EH (cell line): ENCODE data around the gene UBE2E1.
"Not testable (repeated sequence)": the region's sequence is repeated elsewhere in the genome, so short reads cannot be mapped to it uniquely, and the experiment has no call there.

Source experiments
- DNase-seq: peaks from one replicate; pipeline ENCODE4 v3.0.0-alpha.2; 2015; ENCODE audit warnings: low read depth

UBE2E1 gene

DNA sequence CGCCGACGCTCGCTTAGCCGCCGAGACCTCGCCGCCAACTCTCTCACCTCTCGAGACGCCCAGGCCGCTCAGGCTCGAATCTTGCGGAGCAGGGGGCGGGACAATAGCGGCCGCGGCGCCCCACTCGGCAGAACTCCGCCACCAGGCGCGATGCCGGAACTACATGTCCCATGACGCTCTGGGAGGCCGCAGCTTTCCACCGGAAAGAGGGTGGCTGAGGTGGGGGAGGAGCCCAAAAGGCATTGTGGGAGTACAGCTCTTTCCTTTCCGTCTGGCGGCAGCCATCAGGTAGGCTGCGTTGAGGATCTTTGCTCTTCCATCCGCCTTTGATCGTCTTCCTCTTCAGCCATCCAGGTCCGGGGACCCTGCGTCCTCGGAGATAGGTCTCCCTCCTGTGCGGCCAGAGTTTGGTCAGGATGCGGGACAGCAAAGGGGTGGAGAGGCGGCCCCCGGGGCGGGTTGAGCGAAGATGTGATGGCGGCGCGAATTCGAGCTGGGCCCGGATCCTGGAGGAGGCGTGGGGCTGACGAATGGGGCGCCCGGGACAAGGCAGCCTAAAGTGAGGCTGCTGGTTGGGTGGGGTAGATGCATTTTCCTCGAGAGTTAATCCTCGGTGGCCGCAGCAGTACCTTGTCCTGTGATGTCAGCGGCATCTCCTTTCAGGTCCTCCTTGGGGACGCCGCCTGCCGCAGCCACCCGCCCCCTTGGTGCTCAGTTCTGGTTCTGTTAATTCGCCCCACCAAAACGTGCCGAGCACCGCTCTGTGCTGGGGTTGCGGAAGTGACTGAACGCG lies 111.3 kb downstream of the UBE2E1 start, which contains the start of the genes NKIRAS1 and RPL15:
TSS of gene NKIRAS1 (minus strand) at position 105 of the 793 bp plus-strand sequence. CDS start 6,086 bp downstream, outside the sequence.
TSS of gene RPL15 (plus strand) at position 247 of the 793 bp plus-strand sequence. CDS start 728 bp downstream, outside the sequence.
- peak; percentile 98 for DNase-seq

DNA sequence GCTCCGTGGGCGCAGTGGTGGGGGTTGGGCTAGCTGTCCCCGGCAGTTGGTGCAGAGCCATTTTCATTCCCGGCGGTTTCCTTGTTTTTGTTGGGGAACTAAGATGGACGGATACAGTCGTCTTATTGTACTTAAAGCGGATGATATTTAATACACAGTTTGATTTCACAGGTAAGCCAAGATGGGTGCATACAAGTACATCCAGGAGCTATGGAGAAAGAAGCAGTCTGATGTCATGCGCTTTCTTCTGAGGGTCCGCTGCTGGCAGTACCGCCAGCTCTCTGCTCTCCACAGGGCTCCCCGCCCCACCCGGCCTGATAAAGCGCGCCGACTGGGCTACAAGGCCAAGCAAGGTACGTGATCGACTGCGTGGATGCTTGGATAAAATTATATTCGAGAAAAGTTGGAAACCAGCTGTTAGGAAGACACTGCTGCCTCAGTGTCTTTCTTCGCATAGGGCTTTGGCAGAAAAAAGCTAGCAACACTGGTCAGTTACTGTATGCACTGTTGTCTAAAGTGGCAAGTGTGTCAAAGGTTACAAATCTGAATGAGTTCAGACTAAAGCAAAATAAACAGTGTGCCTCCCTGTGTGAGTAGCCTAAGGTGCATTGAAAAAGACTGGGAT lies 112.0 kb downstream of the UBE2E1 start:
- peak; percentile 71 for DNase-seq

DNA sequence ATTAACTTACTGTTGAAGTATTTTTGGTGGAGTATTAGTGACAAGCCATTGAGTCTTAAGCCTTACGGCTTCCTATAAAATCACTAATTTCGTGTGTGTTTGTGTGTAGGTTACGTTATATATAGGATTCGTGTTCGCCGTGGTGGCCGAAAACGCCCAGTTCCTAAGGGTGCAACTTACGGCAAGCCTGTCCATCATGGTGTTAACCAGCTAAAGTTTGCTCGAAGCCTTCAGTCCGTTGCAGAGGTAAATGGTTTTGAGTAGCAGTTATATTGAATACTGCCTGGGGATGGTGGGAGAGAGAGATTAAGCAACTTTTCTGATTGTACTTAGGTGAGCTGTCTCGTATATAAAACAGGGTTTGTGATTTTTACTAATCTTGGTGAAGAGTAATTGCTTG lies 112.6 kb downstream of the UBE2E1 start:
- DNase-seq, result not testable (repeated sequence)

DNA sequence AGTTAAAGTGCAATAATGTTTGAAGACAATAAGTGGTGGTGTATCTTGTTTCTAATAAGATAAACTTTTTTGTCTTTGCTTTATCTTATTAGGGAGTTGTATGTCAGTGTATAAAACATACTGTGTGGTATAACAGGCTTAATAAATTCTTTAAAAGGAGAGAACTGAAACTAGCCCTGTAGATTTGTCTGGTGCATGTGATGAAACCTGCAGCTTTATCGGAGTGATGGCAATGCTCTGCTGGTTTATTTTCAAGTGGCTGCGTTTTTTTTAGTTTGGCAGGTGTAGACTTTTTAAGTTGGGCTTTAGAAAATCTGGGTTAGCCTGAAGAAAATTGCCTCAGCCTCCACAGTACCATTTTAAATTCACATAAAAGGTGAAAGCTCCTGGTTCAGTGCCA lies 113.9 kb downstream of the UBE2E1 start:
- DNase-seq, result no peak

DNA sequence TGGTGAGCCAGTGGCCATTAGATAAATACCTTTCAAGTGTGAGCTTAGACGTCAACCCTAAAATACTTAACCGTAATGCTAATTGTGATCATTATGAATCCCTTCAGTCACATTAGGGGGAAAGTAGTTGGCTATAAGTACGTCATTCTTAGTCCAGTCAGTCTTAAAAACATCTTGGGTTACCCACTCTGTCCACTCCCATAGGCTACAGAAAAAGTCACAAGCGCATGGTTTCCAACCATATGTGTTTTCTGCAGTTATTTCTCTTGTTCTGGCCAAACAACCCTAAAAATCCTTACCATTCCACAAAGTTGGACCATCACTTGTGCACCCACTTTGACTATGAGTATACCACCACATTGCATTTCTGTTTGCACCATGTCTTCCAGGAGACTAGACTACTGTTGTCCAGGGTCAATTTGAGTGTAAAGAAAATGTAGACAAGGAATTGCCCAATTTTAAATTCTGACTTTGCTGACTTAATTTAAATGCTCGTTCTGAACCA lies 114.4 kb downstream of the UBE2E1 start:
- DNase-seq, result no peak

DNA sequence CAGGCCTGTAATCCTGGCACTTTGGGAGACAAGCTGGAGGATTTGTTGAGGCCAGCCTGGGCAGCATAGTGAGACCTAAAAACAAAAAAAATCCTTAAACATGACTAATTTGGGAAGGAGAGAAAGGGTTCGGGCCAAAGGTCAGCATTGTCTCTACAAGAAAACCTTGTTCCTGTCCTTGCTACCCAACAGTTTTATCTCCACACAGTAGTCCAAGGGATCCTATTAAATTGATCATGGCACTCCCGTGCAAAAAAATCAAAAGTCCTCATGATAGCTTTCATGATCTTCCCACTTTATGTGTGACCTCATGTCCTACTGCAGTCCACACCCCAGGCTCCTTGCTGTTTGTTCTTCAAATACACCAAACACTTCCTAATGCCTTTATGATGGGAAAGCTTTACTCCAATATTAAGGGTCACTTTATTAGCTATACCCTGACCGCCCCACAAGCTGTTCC lies 115.3 kb downstream of the UBE2E1 start:
- DNase-seq, result peak; percentile 14

DNA sequence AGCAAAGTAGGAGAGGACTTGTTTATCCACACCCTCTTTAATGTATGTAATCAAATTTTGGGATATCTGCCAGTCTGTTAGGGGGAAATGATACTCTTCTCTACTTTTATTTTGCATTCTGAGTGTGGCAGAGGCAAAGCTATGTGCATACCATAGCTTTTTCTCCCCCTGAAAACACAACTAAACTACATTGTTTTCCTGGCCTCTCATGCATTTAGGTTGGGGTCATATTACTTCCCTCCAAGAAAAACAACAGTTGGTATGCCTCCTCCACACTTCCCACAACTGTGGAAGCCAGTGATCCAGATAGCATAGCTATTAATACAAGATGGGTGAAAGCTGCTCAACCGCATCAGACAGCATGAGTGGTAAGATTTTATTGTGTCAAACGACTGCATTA lies 118.0 kb downstream of the UBE2E1 start:
- DNase-seq, result peak; percentile 81

DNA sequence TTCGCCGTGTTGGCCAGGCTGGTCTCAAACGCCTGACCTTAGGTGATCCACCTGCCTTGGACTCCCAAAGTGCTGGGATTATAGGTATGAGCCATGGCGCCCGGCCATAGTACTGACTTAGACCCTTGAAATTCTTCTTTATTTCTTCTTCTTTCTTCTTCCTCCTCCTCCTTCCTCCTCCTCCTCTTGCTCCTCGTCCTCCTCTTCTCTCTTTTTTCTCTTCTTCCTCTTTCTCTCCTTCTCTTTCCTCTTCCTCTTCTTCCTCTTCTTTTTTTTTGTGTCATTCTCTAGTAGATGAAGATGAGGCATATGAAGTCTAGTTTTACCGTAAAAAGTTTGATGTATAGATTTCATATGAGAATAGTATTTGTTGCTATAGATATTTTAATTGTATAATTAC lies 120.5 kb downstream of the UBE2E1 start:
- DNase-seq, result no peak

DNA sequence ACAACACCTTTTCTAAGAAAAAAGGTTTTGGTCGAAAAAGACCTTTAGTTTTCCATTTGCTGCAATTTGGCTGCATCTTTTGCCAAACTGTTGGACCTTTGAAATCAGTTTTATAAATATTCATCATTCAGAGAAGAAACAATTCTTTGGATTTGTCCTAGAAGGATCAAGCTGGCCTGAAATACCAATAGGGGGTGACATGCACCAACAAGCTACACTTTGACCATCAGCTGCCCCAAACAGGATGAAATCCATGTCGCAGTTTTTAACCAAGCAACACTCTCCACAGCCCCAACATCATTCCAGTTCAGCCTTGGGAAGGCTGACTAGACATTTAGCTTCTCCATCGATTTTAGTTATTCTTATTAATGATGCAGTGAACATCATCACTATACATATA lies 121.0 kb downstream of the UBE2E1 start:
- DNase-seq, result no peak

DNA sequence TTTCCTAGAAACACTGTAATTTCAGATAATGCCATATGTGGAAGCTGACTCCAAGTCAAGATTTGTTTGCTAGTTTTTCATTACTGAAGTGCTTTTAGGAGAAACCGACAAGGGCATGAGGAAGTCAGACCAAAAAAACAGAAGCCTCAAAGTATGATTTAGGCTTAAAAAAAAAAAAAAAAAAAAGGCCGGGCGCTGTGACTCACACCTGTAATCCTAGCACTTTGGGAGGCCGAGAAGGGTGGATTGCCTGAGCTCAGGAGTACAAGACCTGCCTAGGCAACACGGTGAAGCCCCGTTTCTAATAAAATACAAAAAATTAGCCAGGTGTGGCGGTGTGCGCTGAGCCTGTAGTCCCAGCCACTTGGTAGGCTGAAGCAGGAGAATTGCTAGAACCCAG lies 122.8 kb downstream of the UBE2E1 start:
- DNase-seq, result no peak

DNA sequence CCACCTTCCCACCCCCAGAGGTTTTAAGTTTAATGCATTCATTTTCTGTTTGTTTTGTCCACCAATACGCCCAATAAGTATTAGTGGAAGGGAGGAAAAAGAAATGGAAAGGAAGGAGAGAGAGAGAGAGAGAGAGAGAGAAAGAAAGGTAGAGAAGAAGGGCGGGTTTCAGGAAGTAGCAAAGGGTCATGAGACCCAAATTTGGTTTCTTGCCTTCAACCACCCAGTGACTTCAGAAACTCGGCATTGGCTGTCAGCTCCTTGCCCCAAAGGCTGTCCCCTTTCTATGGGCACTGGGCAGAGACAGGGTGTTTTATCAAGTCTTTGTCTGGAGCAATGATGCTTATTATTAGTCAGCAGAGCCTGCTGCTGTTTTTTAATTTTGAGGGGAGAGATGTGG lies 125.8 kb downstream of the UBE2E1 start:
- DNase-seq, result no peak

DNA sequence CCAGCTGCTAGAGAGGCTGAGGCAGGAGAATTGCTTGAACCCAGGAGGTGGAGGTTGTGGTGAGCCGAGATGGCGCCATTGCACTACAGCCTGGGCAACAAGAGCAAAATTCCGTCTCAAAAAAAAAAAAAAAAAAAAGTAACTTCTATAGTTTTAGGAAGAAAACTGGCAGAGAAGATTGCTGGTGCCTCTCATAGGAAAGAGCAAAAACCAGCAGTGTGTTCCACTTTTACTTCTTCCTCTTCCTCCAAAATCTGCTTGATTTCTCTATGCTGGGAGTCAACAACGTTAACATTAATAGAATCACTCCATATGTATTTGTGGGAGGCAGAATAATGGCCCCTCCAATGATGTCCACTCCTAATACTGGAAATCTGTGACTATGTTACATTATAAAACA lies 126.8 kb downstream of the UBE2E1 start:
- no peak for DNase-seq

DNA sequence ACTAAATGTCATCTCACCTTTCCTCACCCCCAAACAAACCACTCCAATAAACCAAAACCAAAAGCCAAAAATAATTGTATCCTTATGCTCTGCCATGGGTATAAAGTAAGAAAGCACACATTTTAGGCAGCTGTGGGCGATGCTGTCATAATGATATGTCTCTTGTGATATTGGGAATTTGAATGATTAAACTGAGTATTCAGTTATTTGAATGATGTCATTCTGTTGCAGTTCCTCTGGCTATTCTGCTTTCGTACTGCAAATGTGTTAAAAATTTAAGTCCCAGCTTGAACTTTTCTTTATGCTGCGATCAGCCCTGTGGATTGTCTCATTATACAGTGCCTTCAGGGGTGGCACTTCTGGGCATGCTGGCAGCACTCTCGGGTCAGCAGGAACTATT lies 128.5 kb downstream of the UBE2E1 start:
- no peak for DNase-seq

DNA sequence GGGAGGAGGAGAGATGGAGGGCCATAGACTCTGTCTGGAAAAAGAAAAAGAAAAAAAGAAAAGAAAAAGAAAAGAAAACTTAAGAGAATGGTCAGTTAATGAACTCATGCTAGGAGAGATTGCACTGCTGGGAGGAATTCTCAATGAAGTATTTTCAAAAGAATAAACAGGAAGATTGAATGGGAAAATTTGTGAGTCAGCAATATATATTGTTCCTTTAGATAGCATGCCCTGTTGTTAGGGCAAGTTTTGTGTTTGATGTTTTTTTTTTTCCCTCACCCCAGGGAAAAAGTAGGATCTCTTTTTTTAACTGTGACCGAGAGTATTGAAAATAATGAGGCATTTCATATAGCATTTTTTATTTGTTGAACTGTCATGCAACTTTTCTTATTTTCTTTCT lies 131.5 kb downstream of the UBE2E1 start:
- DNase-seq, result no peak

DNA sequence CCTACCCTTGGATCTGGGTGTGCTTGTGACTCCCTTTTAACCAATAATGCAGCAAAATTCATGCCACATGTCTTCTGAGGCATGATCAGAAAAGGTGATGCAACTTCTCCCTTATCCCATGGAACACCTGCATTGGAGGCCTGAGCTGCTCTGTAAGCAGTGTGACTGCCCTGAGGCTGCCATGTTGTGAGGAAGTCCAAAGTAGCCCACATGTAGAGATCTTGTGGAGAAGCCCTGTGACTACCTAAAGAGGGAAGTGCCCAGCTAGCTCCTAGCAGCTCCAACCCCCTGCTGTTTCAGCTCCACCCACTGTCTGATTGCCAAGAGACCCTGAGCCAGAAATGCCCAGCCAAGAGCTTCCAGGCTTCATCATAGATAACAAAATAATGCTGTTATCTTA lies 132.9 kb downstream of the UBE2E1 start:
- no peak for DNase-seq

DNA sequence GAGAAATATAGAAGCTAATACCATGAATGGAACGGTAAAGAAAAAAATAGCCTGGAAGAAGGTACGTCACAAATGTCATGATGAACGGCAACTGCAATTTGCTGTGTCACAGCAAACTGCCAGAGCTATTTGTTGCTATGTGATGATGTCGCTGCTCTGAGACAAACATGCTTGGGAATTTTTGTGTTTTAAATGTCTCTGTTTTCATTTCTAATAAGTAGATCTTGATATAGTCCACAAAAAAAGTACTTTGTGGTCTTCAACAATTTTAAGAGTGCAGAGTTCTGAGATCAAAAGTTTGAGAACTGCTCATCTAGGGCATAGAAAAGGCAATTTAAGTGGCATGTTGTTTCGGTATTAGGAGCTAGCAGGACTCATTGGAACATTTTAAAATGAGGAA lies 135.0 kb downstream of the UBE2E1 start:
- no peak for DNase-seq
